ENCODE results near the gene MAP4. TPM values are rescaled to one million over a fixed set of nuclear protein-coding genes. Genes with fewer than 3 reads are reported as not detected.
"Not testable (repeated sequence)": the region's sequence is repeated elsewhere in the genome, so short reads cannot be mapped to it uniquely, and the experiment has no call there.

Gene MAP4
- total RNA-seq, 2 donors from 2014 or later, result 97.5 to 130 TPM

GRCh38 chr3:48026951-48027908, 11.0 kb upstream of the MAP4 start:
- Mint-ChIP-seq H3K9me3 (no peaks in the 10 kb centered on the region), H3K27ac (no peak overlapping the region), H3K27me3 (no peaks in the 10 kb centered on the region), H3K36me3 (ENCODE audit: low read depth) (no peaks in the 10 kb centered on the region), H3K4me1 (peaks cover 18% of the 10 kb centered on the region), H3K4me3 (no peak overlapping the region)
- ATAC-seq (replicated peaks), result no peak

- Mint-ChIP-seq H3K4me1 (peaks cover 23% of the 10 kb centered on the region), H3K9me3 (no peaks in the 10 kb centered on the region), H3K27me3 (no peaks in the 10 kb centered on the region), H3K4me3 (no peak overlapping the region), H3K27ac (no peak overlapping the region), H3K36me3 (ENCODE audit: low read depth) (no peaks in the 10 kb centered on the region)
- no peak for ATAC-seq (replicated peaks)
Measured at GRCh38 chr3:48026098-48026497, 9.9 kb upstream of the MAP4 start.

GRCh38 chr3:48024401-48024800, 8.2 kb upstream of the MAP4 start:
- Mint-ChIP-seq H3K4me1 (peaks cover 23% of the 10 kb centered on the region), H3K36me3 (ENCODE audit: low read depth) (no peaks in the 10 kb centered on the region), H3K4me3 (no peak overlapping the region), H3K9me3 (no peaks in the 10 kb centered on the region), H3K27me3 (no peaks in the 10 kb centered on the region), H3K27ac (no peak overlapping the region)
- no peak for ATAC-seq (replicated peaks)

GRCh38 chr3:48023377-48023776, 7.2 kb upstream of the MAP4 start:
- peaks cover 23% of the 10 kb centered on the region for H3K4me1 Mint-ChIP-seq
- H3K9me3 Mint-ChIP-seq, result no peaks in the 10 kb centered on the region
- H3K36me3 Mint-ChIP-seq (ENCODE audit: low read depth), result no peaks in the 10 kb centered on the region
- no peak overlapping the region for H3K4me3 Mint-ChIP-seq
- ATAC-seq (replicated peaks), result no peak
- no peaks in the 10 kb centered on the region for H3K27me3 Mint-ChIP-seq
- H3K27ac Mint-ChIP-seq, result no peak overlapping the region

- Mint-ChIP-seq H3K27me3 (no peaks in the 10 kb centered on the region), H3K27ac (no peak overlapping the region)
- no peak for ATAC-seq (replicated peaks)
Measured at GRCh38 chr3:48022178-48022577, 6.0 kb upstream of the MAP4 start.

GRCh38 chr3:48018841-48019240, 2.6 kb upstream of the MAP4 start:
- Mint-ChIP-seq H3K27me3 (no peaks in the 10 kb centered on the region), H3K36me3 (ENCODE audit: low read depth) (no peaks in the 10 kb centered on the region), H3K9me3 (no peaks in the 10 kb centered on the region), H3K4me1 (peaks cover 46% of the 10 kb centered on the region), H3K4me3 (no peak overlapping the region), H3K27ac (no peak overlapping the region)
- ATAC-seq (replicated peaks), result no peak

More at GRCh38 chr3:48022178-48022577, 6.0 kb upstream of the MAP4 start:
- no peaks in the 10 kb centered on the region for H3K9me3 Mint-ChIP-seq
- H3K4me3 Mint-ChIP-seq, result no peak overlapping the region
- H3K4me1 Mint-ChIP-seq, result peaks cover 24% of the 10 kb centered on the region
- no peaks in the 10 kb centered on the region for H3K36me3 Mint-ChIP-seq (ENCODE audit: low read depth)

GRCh38 chr3:48015431-48016180, 610 bp downstream of the MAP4 start:
- H3K36me3 Mint-ChIP-seq (ENCODE audit: low read depth), result no peaks in the 10 kb centered on the region
- no peaks in the 10 kb centered on the region for H3K9me3 Mint-ChIP-seq
- peaks cover 34% of the 10 kb centered on the region for H3K4me1 Mint-ChIP-seq
- no peak overlapping the region for H3K4me3 Mint-ChIP-seq
- H3K27ac Mint-ChIP-seq, result peak overlapping the region; percentile 55
- ATAC-seq (replicated peaks), result no peak
- H3K27me3 Mint-ChIP-seq, result no peaks in the 10 kb centered on the region

GRCh38 chr3:48014358-48014757, 1.9 kb downstream of the MAP4 start:
- Mint-ChIP-seq H3K9me3 (no peaks in the 10 kb centered on the region), H3K36me3 (ENCODE audit: low read depth) (peaks cover 6% of the 10 kb centered on the region), H3K4me1 (peaks cover 34% of the 10 kb centered on the region), H3K27ac (no peak overlapping the region), H3K27me3 (no peaks in the 10 kb centered on the region), H3K4me3 (no peak overlapping the region)
- ATAC-seq (replicated peaks), result peak; percentile 37

GRCh38 chr3:48013288-48013980, 2.8 kb downstream of the MAP4 start:
- Mint-ChIP-seq H3K4me1 (peaks cover 34% of the 10 kb centered on the region), H3K36me3 (ENCODE audit: low read depth) (peaks cover 6% of the 10 kb centered on the region), H3K9me3 (no peaks in the 10 kb centered on the region), H3K27ac (no peak overlapping the region), H3K27me3 (no peaks in the 10 kb centered on the region), H3K4me3 (no peak overlapping the region)
- ATAC-seq (replicated peaks), result peak; percentile 88

GRCh38 chr3:48012659-48013058, 3.6 kb downstream of the MAP4 start:
- no peak overlapping the region for H3K27ac Mint-ChIP-seq
- H3K4me1 Mint-ChIP-seq, result peaks cover 33% of the 10 kb centered on the region
- H3K36me3 Mint-ChIP-seq (ENCODE audit: low read depth), result peaks cover 6% of the 10 kb centered on the region
- H3K9me3 Mint-ChIP-seq, result no peaks in the 10 kb centered on the region
- H3K27me3 Mint-ChIP-seq, result no peaks in the 10 kb centered on the region
- no peak overlapping the region for H3K4me3 Mint-ChIP-seq
- no peak for ATAC-seq (replicated peaks)

GRCh38 chr3:48008066-48008465, 8.2 kb downstream of the MAP4 start:
- not testable (repeated sequence) for H3K36me3 Mint-ChIP-seq (ENCODE audit: low read depth); H3K9me3 Mint-ChIP-seq; H3K4me1 Mint-ChIP-seq; H3K27me3 Mint-ChIP-seq; H3K4me3 Mint-ChIP-seq; ATAC-seq (replicated peaks); H3K27ac Mint-ChIP-seq

GRCh38 chr3:48007361-48007760, 8.9 kb downstream of the MAP4 start:
- not testable (repeated sequence) for H3K27me3 Mint-ChIP-seq; H3K4me1 Mint-ChIP-seq; ATAC-seq (replicated peaks); H3K9me3 Mint-ChIP-seq; H3K27ac Mint-ChIP-seq; H3K4me3 Mint-ChIP-seq; H3K36me3 Mint-ChIP-seq (ENCODE audit: low read depth)

GRCh38 chr3:48006794-48007193, 9.4 kb downstream of the MAP4 start:
- ATAC-seq (replicated peaks); H3K27me3 Mint-ChIP-seq; H3K4me1 Mint-ChIP-seq; H3K36me3 Mint-ChIP-seq (ENCODE audit: low read depth); H3K27ac Mint-ChIP-seq; H3K4me3 Mint-ChIP-seq; H3K9me3 Mint-ChIP-seq: not testable (repeated sequence)

GRCh38 chr3:48004694-48005093, 11.5 kb downstream of the MAP4 start:
- Mint-ChIP-seq H3K9me3 (no peaks in the 10 kb centered on the region), H3K4me1 (no peaks in the 10 kb centered on the region), H3K27me3 (no peaks in the 10 kb centered on the region), H3K4me3 (no peak overlapping the region), H3K27ac (no peak overlapping the region), H3K36me3 (ENCODE audit: low read depth) (peaks cover 2% of the 10 kb centered on the region)
- ATAC-seq (replicated peaks), result no peak

Measured in activated T-helper 17 cell treated with anti-CD3 and anti-CD28 coated beads, Interleukin-2, amount 50 U/mL, for 72 hours (primary cell).